A673 (cell line): ENCODE results near the gene NR2F2. TPM values are rescaled to one million over a fixed set of nuclear protein-coding genes. Genes with fewer than 3 reads are reported as not detected.

Source experiments
- Bru-seq: library from RNA; stranded (reverse); fragments of 400-500 nt; gene quantifications from one replicate; lab custom pipeline; 2021; lab: Mats Ljungman, UMichigan
- BruChase-seq, 2 experiments: library from RNA; stranded (reverse); fragments of 400-500 nt; gene quantifications; one replicate each; lab custom pipeline; 2021; lab: Mats Ljungman, UMichigan
- BruUV-seq: library from RNA; stranded (reverse); fragments of 400-500 nt; replicated peaks from 2 replicates; lab custom pipeline; 2021; lab: Mats Ljungman, UMichigan
- CTCF ChIA-PET: fragments of 300-600 bp; sonication (Branson Sonifier 250); formaldehyde crosslinking; loops from one replicate; lab custom pipeline; 2022; ENCODE audit warnings: antibody characterized with exemption; lab: Charles Lee
- POLR2A ChIA-PET: fragments of 300-600 bp; sonication (Branson Sonifier 250); formaldehyde crosslinking; loops from one replicate; lab custom pipeline; 2022; ENCODE audit warnings: antibody characterized with exemption; ENCODE audit not compliant: low non-redundant PET; lab: Charles Lee
- DNase-seq: peaks from one replicate; pipeline ENCODE4 v3.0.0-alpha.2; 2015; ENCODE audit warnings: low spot score
- H3K27ac ChIP-seq: fragments of 200-600 bp; sonication (generic); 2 replicates; pipeline ENCODE4 v1.5.1; 2016; ENCODE audit warnings: mixed run types, low read depth, mild to moderate bottlenecking, mixed read lengths, antibody characterized with exemption, low read length; ENCODE audit not compliant: poor library complexity, severe bottlenecking
- H3K27me3 ChIP-seq: fragments of 200-600 bp; sonication (generic); replicated peaks from 2 replicates; pipeline ENCODE4 v1.6.1; 2017; ENCODE audit warnings: mixed run types, low read depth, mild to moderate bottlenecking, mixed read lengths, antibody characterized with exemption, low read length; ENCODE audit not compliant: insufficient read depth, poor library complexity
- H3K36me3 ChIP-seq: fragments of 200-600 bp; sonication (generic); 2 replicates; pipeline ENCODE4 v1.6.1; 2016; ENCODE audit warnings: mixed run types, mild to moderate bottlenecking, mixed read lengths, antibody characterized with exemption, low read length; ENCODE audit not compliant: insufficient read depth, poor library complexity, severe bottlenecking
- H3K4me1 ChIP-seq: fragments of 200-600 bp; sonication (generic); 2 replicates; pipeline ENCODE4 v1.6.1; 2017; ENCODE audit warnings: mixed run types, mild to moderate bottlenecking, mixed read lengths, antibody characterized with exemption, low read length; ENCODE audit not compliant: insufficient read depth, poor library complexity, severe bottlenecking
- H3K4me3 ChIP-seq: fragments of 200-600 bp; sonication (generic); 2 replicates; pipeline ENCODE4 v1.5.1; 2016; ENCODE audit warnings: low read depth, mixed run types, mild to moderate bottlenecking, mixed read lengths, low read length; ENCODE audit not compliant: poor library complexity, severe bottlenecking
- H3K9me3 ChIP-seq: fragments of 200-600 bp; sonication (generic); 2 replicates; pipeline ENCODE4 v1.6.1; 2016; ENCODE audit warnings: mixed run types, low read depth, mild to moderate bottlenecking, mixed read lengths, antibody characterized with exemption, low read length; ENCODE audit not compliant: poor library complexity, severe bottlenecking
- CTCF ChIP-seq: fragments of 300-800, 200-600 bp; sonication (generic); conservative IDR thresholded peaks from 2 replicates; pipeline ENCODE4 v1.5.1; 2017; ENCODE audit warnings: low read depth, mild to moderate bottlenecking, antibody characterized with exemption, low read length, moderate library complexity, mixed read lengths
- EZH2 ChIP-seq: fragments of 200-600 bp; sonication (generic); IDR thresholded peaks from 2 replicates; pipeline ENCODE4 v1.6.1; 2017; ENCODE audit warnings: borderline replicate concordance, low read depth, mild to moderate bottlenecking, mixed read lengths, antibody characterized with exemption, low read length; ENCODE audit not compliant: poor library complexity, severe bottlenecking
- intact Hi-C: fragments of 100-400 bp; cut with micrococcal nuclease; formaldehyde crosslinking; loops from one replicate; pipeline ENCODE4 v1.10.0; 2022; ENCODE audit not compliant: unreplicated experiment
- long read RNA-seq: library from polyadenylated mRNA; stranded (forward); transcript quantifications from one replicate; pipeline ENCODE4 v2.0.0, GENCODE V29; 2022
- total RNA-seq: library from RNA; stranded (reverse); gene quantifications from 2 replicates; pipeline ENCODE4 v1.2.3, GENCODE V29; 2021

Gene NR2F2
- total RNA-seq, result 106 and 138 TPM in 2 replicates
- Bru-seq, nascent RNA, result percentile 97 among the genes with signal in this experiment
- percentile 99 among the genes with signal in this experiment for BruChase-seq, experiment 1, labeled RNA remaining after a 2-hour chase
- percentile 94 among the genes with signal in this experiment for BruChase-seq, experiment 2, labeled RNA remaining after a 6-hour chase
- long read RNA-seq, full-length matches to known transcripts, result 71 of 239 reads
- long read RNA-seq, partial matches to known transcripts, result 144 of 239 reads
- long read RNA-seq, other reads (novel, unspliced or antisense), result 24 of 239 reads

GRCh38 chr15:96330450-96331143 is at the start of gene NR2F2:
Gene NR2F2 (plus strand): TSS chr15:96330700. CDS start chr15:96332106, 1,406 bp downstream.
- Histone ChIP-seq H3K36me3 (peaks cover 33% of the 10 kb centered on the region), H3K27me3 (no peaks in the 10 kb centered on the region), H3K27ac (peak within 1 kb of the TSS; percentile 97), H3K4me3 (peak within 1 kb of the TSS; percentile 77), H3K9me3 (no peaks in the 10 kb centered on the region), H3K4me1 (peaks cover 23% of the 10 kb centered on the region)
- DNase-seq, result peak; percentile 99
- TF ChIP-seq CTCF (no peak), EZH2 (no peak)
- intact Hi-C loops, result loop anchor here (5.0 to 10.0 kb wide), 2 partner anchors 737 to 1656 kb away; no protein-coding TSS in a partner anchor
- no TSS peak for BruUV-seq
- ChIA-PET CTCF (no interaction called here), POLR2A (interaction anchor here (0.6 to 1.6 kb wide), 3 partner anchors 279 to 772 kb away, joined by 3 to 13 read pairs (median 4); no protein-coding TSS in a partner anchor)

- no peaks in the 10 kb centered on the region for H3K36me3 ChIP-seq
- H3K27ac ChIP-seq, result no peak overlapping the region
- H3K4me3 ChIP-seq, result no peak overlapping the region
- CTCF ChIA-PET, result no interaction called here
- intact Hi-C loops, result no loop called here
- no peaks in the 10 kb centered on the region for H3K9me3 ChIP-seq
- TF ChIP-seq CTCF (no peak), EZH2 (no peak)
- H3K4me1 ChIP-seq, result no peaks in the 10 kb centered on the region
- POLR2A ChIA-PET, result no interaction called here
- BruUV-seq, result no TSS peak
- peak; percentile 31 for DNase-seq
- no peaks in the 10 kb centered on the region for H3K27me3 ChIP-seq
Observed at GRCh38 chr15:96285305-96285704, 45.2 kb upstream of the NR2F2 start.

DNA sequence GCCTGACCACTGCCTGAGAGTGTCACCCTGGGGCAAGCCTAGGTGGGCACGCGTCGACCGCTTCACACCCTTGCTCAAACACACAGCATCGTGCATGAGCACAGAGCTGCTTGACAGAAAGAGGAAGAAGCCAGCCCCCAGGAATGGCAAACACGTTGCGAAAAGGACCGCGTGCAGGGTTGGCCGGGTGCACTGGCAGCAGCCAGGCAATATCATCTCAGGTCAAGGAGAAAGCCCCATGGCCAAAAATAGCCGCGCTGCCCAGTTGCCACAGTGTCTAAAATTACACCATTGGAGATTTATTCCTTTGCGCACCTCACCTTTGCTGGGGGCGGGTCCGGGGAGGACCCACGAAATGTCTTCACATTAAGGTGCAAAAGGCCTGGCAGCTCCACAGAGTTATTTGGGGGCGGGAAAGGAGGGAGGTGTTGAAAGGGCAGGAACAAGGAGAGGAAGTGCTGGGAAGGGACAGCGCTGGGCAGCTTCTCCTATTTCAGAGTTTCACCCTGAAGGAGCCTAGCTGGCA is 44.7 kb upstream of the NR2F2 start:
- DNase-seq, result no peak
- no TSS peak for BruUV-seq
- H3K36me3 ChIP-seq, result no peaks in the 10 kb centered on the region
- no peaks in the 10 kb centered on the region for H3K27me3 ChIP-seq
- TF ChIP-seq CTCF (no peak), EZH2 (no peak)
- no peak overlapping the region for H3K27ac ChIP-seq
- H3K9me3 ChIP-seq, result no peaks in the 10 kb centered on the region
- POLR2A ChIA-PET, result no interaction called here
- intact Hi-C loops, result no loop called here
- H3K4me3 ChIP-seq, result no peak overlapping the region
- CTCF ChIA-PET, result no interaction called here
- H3K4me1 ChIP-seq, result no peaks in the 10 kb centered on the region
